SK-N-SH (cell line): Measurements from ENCODE around the gene OR5AR1. TPM values are rescaled to one million over a fixed set of nuclear protein-coding genes. Genes with fewer than 3 reads are reported as not detected.

ENCODE experiments used
- CTCF ChIA-PET: fragments of 300-600, 350-600 bp; formaldehyde crosslinking; extraction: SDS; loops from one replicate; lab custom pipeline; 2021; lab: Yijun Ruan, JAX
- POLR2A ChIA-PET: fragments of 350-600 bp; sonication (Branson Sonifier 250); formaldehyde crosslinking; extraction: SDS; loops from one replicate; lab custom pipeline; 2020; ENCODE audit warnings: antibody characterized with exemption, inconsistent platforms; lab: Yijun Ruan, JAX
- DNase-seq: peaks from one replicate; pipeline ENCODE4 v3.0.0; 2012
- H2AFZ ChIP-seq: fragments of 200-600 bp; sonication (generic); 2 replicates; pipeline ENCODE4 v1.8.1; 2016; ENCODE audit warnings: antibody characterized with exemption, mild to moderate bottlenecking, low read depth
- H3F3A ChIP-seq: fragments of 200-600 bp; sonication (generic); replicated peaks from 2 replicates; pipeline ENCODE3; 2016; ENCODE audit warnings: antibody characterized with exemption, mild to moderate bottlenecking; ENCODE audit not compliant: insufficient read depth
- H3K27ac ChIP-seq, 2 experiments: fragments of 200-500 bp in 1 of 2; fragments of 200-600 bp in 1 of 2; sonication (Bioruptor generic) in 1 of 2; sonication (generic), shearing (Covaris generic) in 1 of 2; 2 replicates each; pipeline versions ENCODE4 v1.5.1 to v1.6.1; 2014 to 2016; ENCODE audit warnings: low read depth in 2 of 2, inconsistent platforms in 1 of 2, low read length in 1 of 2, mild to moderate bottlenecking in 1 of 2, mixed read lengths in 1 of 2
- H3K27me3 ChIP-seq: fragments of 200-600 bp; sonication (generic), shearing (Covaris generic); 2 replicates; pipeline ENCODE4 v1.6.1; 2016; ENCODE audit warnings: mixed run types; ENCODE audit not compliant: insufficient read depth
- H3K36me3 ChIP-seq, 2 experiments: fragments of 200-500 bp in 1 of 2; fragments of 200-600 bp in 1 of 2; sonication (Bioruptor generic) in 1 of 2; sonication (generic) in 1 of 2; replicated peaks in 1 of 2; 2 replicates each; pipeline versions ENCODE3 to v1.5.1; 2014 to 2016; ENCODE audit warnings: low read length in 1 of 2, mild to moderate bottlenecking in 1 of 2; ENCODE audit not compliant: insufficient read depth in 2 of 2, control insufficient read depth in 1 of 2
- H3K4me1 ChIP-seq, 2 experiments: fragments of 200-500 bp in 1 of 2; fragments of 200-600 bp in 1 of 2; sonication (Bioruptor generic) in 1 of 2; sonication (generic), shearing (Covaris generic) in 1 of 2; 2 replicates each; pipeline versions ENCODE4 v1.5.1 to v1.6.1; 2014 to 2016; ENCODE audit warnings: low read depth in 1 of 2, low read length in 1 of 2, mixed run types in 1 of 2; ENCODE audit not compliant: insufficient read depth in 2 of 2, control insufficient read depth in 1 of 2
- H3K4me2 ChIP-seq: fragments of 200-600 bp; sonication (generic), shearing (Covaris generic); 2 replicates; pipeline ENCODE4 v1.6.1; 2017; ENCODE audit warnings: mixed run types
- H3K4me3 ChIP-seq, 2 experiments: fragments of 200-500 bp in 1 of 2; fragments of 200-600 bp in 1 of 2; sonication (Bioruptor generic) in 1 of 2; sonication (generic), shearing (Covaris generic) in 1 of 2; 2 replicates each; pipeline versions ENCODE4 v1.5.1 to v1.8.1; 2014 to 2016; ENCODE audit warnings: low read depth in 2 of 2, inconsistent platforms in 1 of 2, low read length in 1 of 2, mild to moderate bottlenecking in 1 of 2, mixed read lengths in 1 of 2, moderate library complexity in 1 of 2
- H3K79me2 ChIP-seq: fragments of 200-600 bp; sonication (generic); 2 replicates; pipeline ENCODE4 v1.8.1; 2017; ENCODE audit warnings: mild to moderate bottlenecking; ENCODE audit not compliant: insufficient read depth
- H3K9ac ChIP-seq: fragments of 200-600 bp; sonication (generic); 2 replicates; pipeline ENCODE4 v1.6.1; 2017; ENCODE audit warnings: mixed run types
- H3K9me2 ChIP-seq: fragments of 200-600 bp; sonication (generic); 2 replicates; pipeline ENCODE4 v1.6.1; 2017; ENCODE audit warnings: mixed run types
- H3K9me3 ChIP-seq: fragments of 200-600 bp; sonication (generic); 2 replicates; pipeline ENCODE4 v1.6.1; 2017; ENCODE audit warnings: mixed run types, mild to moderate bottlenecking, moderate library complexity
- H4K20me1 ChIP-seq: fragments of 200-600 bp; sonication (generic); 2 replicates; pipeline ENCODE4 v1.6.1; 2017; ENCODE audit warnings: mild to moderate bottlenecking, mixed run types; ENCODE audit not compliant: insufficient read depth
- EP300 ChIP-seq, 2 experiments: IDR thresholded peaks; 2 replicates each; pipeline versions ENCODE4 v1.4.0 to v1.6.1; 2012; ENCODE audit warnings: borderline replicate concordance in 1 of 2, low read depth in 1 of 2, low read length in 1 of 2
- EZH2phosphoT487 ChIP-seq: fragments of 200-600 bp; sonication (generic); IDR thresholded peaks from 2 replicates; pipeline ENCODE4 v1.6.1; 2017; ENCODE audit warnings: low read depth, mixed run types, mild to moderate bottlenecking, antibody characterized with exemption, moderate library complexity, borderline replicate concordance
- FOXJ3 ChIP-seq: sonication (generic); formaldehyde crosslinking; IDR thresholded peaks from 2 replicates; pipeline ENCODE4 v1.5.1; 2020; ENCODE audit warnings: mild to moderate bottlenecking, missing genetic modification reagents
- GATA2 ChIP-seq: sonication (generic); formaldehyde crosslinking; IDR thresholded peaks from 2 replicates; pipeline ENCODE4 v1.5.0; 2020; ENCODE audit warnings: mild to moderate bottlenecking, missing genetic modification reagents
- JUND ChIP-seq: IDR thresholded peaks from 2 replicates; pipeline ENCODE4 v1.4.0; 2012
- MEF2A ChIP-seq: IDR thresholded peaks from 2 replicates; pipeline ENCODE4 v1.4.0; 2012; ENCODE audit warnings: low read depth, borderline replicate concordance
- MXI1 ChIP-seq: IDR thresholded peaks from 2 replicates; pipeline ENCODE4 v1.6.1; 2012; ENCODE audit warnings: mild to moderate bottlenecking, low read depth, low read length, improper control_type of control experiment
- NFIC ChIP-seq: IDR thresholded peaks from 2 replicates; pipeline ENCODE4 v1.4.0; 2012; ENCODE audit warnings: borderline replicate concordance
- NRF1 ChIP-seq: IDR thresholded peaks from 2 replicates; pipeline ENCODE4 v1.6.1; 2012; ENCODE audit warnings: low read depth, mild to moderate bottlenecking, low read length
- POLR2AphosphoS5 ChIP-seq: IDR thresholded peaks from 2 replicates; pipeline ENCODE4 v1.6.1; 2012; ENCODE audit warnings: low read depth, low read length
- RFX5 ChIP-seq: IDR thresholded peaks from 2 replicates; pipeline ENCODE4 v1.6.1; 2012; ENCODE audit warnings: mild to moderate bottlenecking, improper control_type of control experiment, low read length
- SIN3A ChIP-seq: IDR thresholded peaks from 2 replicates; pipeline ENCODE4 v1.6.1; 2012; ENCODE audit warnings: low read depth, mild to moderate bottlenecking, low read length, moderate library complexity, borderline replicate concordance
- TAF1 ChIP-seq: IDR thresholded peaks from 2 replicates; pipeline ENCODE4 v1.6.1; 2012; ENCODE audit warnings: low read depth, mild to moderate bottlenecking, low read length, moderate library complexity, borderline replicate concordance
- TEAD4 ChIP-seq: IDR thresholded peaks from 2 replicates; pipeline ENCODE4 v1.4.0; 2012; ENCODE audit warnings: mild to moderate bottlenecking, borderline replicate concordance; ENCODE audit not compliant: insufficient read depth
- ZBTB33 ChIP-seq: IDR thresholded peaks from 2 replicates; pipeline ENCODE4 v1.4.0; 2012; ENCODE audit warnings: low read depth, borderline replicate concordance
- WGBS: methylation state at CpG from one replicate; pipeline ENCODE4 v1.1.6; 2017; ENCODE audit warnings: low lambda C conversion rate; 5-methylcytosine and 5-hydroxymethylcytosine counted together
- polyA plus RNA-seq, 3 experiments: library from polyadenylated mRNA; depleted of rRNA; stranded (reverse); fragments of >200 nt; gene quantifications; 2 replicates each; pipeline ENCODE4 v1.2.3, GENCODE V29; 2012
- TF ChIP-seq, protein P1 (sequence below): IDR thresholded peaks from 2 replicates; pipeline ENCODE4 v1.6.1; 2012; ENCODE audit warnings: mild to moderate bottlenecking, low read depth, low read length, moderate library complexity
- TF ChIP-seq, protein P2 (sequence below): fragments of 200-600 bp; sonication (generic); IDR thresholded peaks from 2 replicates; pipeline ENCODE4 v1.6.1; 2017; ENCODE audit warnings: antibody characterized with exemption, mild to moderate bottlenecking, moderate library complexity

Gene OR5AR1
- polyA plus RNA-seq, 1 of the 3 experiments (the other 2 are of a cell fraction): not detected

DNA sequence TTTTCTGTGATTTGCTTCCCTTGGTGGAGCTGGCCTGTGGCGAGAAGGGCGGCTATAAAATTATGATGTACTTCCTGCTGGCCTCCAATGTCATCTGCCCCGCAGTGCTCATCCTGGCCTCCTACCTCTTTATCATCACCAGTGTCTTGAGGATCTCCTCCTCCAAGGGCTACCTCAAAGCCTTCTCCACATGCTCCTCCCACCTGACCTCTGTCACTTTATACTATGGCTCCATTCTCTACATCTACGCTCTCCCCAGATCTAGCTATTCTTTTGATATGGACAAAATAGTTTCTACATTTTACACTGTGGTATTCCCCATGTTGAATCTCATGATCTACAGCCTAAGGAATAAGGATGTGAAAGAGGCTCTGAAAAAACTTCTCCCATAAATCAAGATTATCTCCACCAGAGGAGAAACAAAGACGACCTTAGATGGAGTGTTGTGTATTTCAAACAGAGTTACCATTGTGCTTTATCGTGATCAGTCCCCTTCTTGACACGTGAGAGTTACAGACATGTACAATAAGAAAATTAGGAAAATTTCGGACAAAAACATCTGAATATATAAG, 37.5 kb downstream of the OR5AR1 start:
- Histone ChIP-seq H3K9me2 (no peaks in the 10 kb centered on the region), H3K9ac (no peak overlapping the region), H2AFZ (no peak overlapping the region; the same call in 1 of the 2 replicates), H3K4me1 (no peaks in the 10 kb centered on the region), H3K79me2 (no peaks in the 10 kb centered on the region), H3K36me3 (no peaks in the 10 kb centered on the region), H3F3A (no peaks in the 10 kb centered on the region), H3K27ac (no peak overlapping the region), H3K9me3 (no peaks in the 10 kb centered on the region), H3K4me2 (no peak overlapping the region), H3K4me3 (no peak overlapping the region), H3K27me3 (no peaks in the 10 kb centered on the region), H4K20me1 (no peaks in the 10 kb centered on the region)
- POLR2A ChIA-PET: no interaction called here
- no peak for DNase-seq
- 4% methylated on average over 8 of the region's 8 CpGs for WGBS
- TF ChIP-seq EZH2phosphoT487 (no peak), NRF1 (no peak), MXI1 (no peak), SIN3A (no peak), FOXJ3 (CRISPR knock-in tag) (no peak), POLR2AphosphoS5 (no peak), ZBTB33 (no peak), TAF1 (no peak), RFX5 (no peak), MEF2A (no peak), NFIC (no peak), TEAD4 (no peak), EP300 (IDR thresholded peaks at IDR 0.05; ENCODE audit: borderline replicate concordance in 1 of 2, low read depth in 1 of 2, low read length in 1 of 2) (no peak), GATA2 (CRISPR knock-in tag) (no peak), JUND (no peak)
- TF ChIP-seq, protein P1, sequence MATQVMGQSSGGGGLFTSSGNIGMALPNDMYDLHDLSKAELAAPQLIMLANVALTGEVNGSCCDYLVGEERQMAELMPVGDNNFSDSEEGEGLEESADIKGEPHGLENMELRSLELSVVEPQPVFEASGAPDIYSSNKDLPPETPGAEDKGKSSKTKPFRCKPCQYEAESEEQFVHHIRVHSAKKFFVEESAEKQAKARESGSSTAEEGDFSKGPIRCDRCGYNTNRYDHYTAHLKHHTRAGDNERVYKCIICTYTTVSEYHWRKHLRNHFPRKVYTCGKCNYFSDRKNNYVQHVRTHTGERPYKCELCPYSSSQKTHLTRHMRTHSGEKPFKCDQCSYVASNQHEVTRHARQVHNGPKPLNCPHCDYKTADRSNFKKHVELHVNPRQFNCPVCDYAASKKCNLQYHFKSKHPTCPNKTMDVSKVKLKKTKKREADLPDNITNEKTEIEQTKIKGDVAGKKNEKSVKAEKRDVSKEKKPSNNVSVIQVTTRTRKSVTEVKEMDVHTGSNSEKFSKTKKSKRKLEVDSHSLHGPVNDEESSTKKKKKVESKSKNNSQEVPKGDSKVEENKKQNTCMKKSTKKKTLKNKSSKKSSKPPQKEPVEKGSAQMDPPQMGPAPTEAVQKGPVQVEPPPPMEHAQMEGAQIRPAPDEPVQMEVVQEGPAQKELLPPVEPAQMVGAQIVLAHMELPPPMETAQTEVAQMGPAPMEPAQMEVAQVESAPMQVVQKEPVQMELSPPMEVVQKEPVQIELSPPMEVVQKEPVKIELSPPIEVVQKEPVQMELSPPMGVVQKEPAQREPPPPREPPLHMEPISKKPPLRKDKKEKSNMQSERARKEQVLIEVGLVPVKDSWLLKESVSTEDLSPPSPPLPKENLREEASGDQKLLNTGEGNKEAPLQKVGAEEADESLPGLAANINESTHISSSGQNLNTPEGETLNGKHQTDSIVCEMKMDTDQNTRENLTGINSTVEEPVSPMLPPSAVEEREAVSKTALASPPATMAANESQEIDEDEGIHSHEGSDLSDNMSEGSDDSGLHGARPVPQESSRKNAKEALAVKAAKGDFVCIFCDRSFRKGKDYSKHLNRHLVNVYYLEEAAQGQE: no peak
- TF ChIP-seq, protein P2, sequence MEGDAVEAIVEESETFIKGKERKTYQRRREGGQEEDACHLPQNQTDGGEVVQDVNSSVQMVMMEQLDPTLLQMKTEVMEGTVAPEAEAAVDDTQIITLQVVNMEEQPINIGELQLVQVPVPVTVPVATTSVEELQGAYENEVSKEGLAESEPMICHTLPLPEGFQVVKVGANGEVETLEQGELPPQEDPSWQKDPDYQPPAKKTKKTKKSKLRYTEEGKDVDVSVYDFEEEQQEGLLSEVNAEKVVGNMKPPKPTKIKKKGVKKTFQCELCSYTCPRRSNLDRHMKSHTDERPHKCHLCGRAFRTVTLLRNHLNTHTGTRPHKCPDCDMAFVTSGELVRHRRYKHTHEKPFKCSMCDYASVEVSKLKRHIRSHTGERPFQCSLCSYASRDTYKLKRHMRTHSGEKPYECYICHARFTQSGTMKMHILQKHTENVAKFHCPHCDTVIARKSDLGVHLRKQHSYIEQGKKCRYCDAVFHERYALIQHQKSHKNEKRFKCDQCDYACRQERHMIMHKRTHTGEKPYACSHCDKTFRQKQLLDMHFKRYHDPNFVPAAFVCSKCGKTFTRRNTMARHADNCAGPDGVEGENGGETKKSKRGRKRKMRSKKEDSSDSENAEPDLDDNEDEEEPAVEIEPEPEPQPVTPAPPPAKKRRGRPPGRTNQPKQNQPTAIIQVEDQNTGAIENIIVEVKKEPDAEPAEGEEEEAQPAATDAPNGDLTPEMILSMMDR: no peak
- CTCF ChIA-PET: no interaction called here
